Measurements from ENCODE around the gene ATF6. TPM values are rescaled to one million over a fixed set of nuclear protein-coding genes. Genes with fewer than 3 reads are reported as not detected.

ATF6 gene
- total RNA-seq, 4 donors from 2014 or later, result 26.1 to 35.4 (median 32.3) TPM

DNA sequence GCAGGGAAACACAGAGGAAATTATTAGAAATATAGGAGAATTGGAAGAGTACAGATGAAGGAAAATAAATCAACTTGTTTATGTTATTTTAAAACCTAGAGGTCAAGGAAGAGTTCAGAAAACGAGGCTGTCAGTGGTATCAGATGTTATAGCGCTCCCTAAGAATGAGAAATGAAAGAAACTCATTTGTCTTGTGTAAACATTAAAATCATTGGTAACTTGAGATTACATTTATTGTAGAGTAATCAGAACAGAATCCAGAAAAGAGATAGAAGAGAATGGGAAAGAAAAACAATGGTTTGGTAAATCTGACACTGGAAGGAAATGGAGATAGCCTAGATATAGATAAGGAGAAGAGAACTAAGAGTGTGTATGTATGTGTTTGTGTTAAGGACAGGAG is 106.4 kb downstream of the ATF6 start:
- no peaks in the 10 kb centered on the region for H3K36me3 ChIP-seq
- no peaks in the 10 kb centered on the region for H3K27me3 ChIP-seq
- 57 to 72% methylated on average over 2 of the region's 2 CpGs for WGBS, 2 donors
- H3K9me3 ChIP-seq, result no peaks in the 10 kb centered on the region
- H3K4me3 ChIP-seq, result no peak overlapping the region
- no peak overlapping the region for H3K27ac ChIP-seq
- TF ChIP-seq EP300 (IDR thresholded peaks at IDR 0.05), result no peak
- peaks cover 0 to 5% (median 0%) of the 10 kb centered on the region in 4 donors for H3K4me1 ChIP-seq
- DNase-seq (ENCODE audit: low spot score in 2 of 2), result no peak

DNA sequence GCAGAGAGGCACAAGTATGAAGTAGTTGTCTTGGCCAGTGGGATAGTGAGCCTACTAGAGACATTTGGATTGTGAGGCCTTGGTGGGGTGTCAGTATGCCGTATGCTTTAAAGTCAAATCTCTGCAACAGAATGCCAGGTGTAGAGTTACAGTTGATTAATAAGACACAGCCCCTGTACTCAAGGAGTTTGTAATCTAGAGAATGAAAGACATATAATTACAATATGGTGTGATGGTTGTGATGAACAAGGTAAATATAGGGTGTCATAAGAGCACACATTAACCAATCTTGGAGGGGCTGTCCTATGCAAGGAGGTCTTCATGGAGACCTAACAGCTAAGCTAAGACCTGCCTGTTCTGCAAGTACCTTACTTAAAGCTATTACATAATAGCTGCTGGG is 113.1 kb downstream of the ATF6 start:
- no peak overlapping the region for H3K4me3 ChIP-seq
- DNase-seq (ENCODE audit: low spot score in 2 of 2), result no peak
- peaks cover 0 to 6% (median 0%) of the 10 kb centered on the region in 3 donors for H3K36me3 ChIP-seq
- no peaks in the 10 kb centered on the region for H3K27me3 ChIP-seq
- WGBS, 2 donors, result 90 to 96% methylated on average over 1 of the region's 1 CpG
- H3K4me1 ChIP-seq, result peaks cover 0 to 6% (median 0%) of the 10 kb centered on the region in 4 donors
- H3K9me3 ChIP-seq, result no peaks in the 10 kb centered on the region
- TF ChIP-seq, protein P1, sequence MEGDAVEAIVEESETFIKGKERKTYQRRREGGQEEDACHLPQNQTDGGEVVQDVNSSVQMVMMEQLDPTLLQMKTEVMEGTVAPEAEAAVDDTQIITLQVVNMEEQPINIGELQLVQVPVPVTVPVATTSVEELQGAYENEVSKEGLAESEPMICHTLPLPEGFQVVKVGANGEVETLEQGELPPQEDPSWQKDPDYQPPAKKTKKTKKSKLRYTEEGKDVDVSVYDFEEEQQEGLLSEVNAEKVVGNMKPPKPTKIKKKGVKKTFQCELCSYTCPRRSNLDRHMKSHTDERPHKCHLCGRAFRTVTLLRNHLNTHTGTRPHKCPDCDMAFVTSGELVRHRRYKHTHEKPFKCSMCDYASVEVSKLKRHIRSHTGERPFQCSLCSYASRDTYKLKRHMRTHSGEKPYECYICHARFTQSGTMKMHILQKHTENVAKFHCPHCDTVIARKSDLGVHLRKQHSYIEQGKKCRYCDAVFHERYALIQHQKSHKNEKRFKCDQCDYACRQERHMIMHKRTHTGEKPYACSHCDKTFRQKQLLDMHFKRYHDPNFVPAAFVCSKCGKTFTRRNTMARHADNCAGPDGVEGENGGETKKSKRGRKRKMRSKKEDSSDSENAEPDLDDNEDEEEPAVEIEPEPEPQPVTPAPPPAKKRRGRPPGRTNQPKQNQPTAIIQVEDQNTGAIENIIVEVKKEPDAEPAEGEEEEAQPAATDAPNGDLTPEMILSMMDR (IDR thresholded peaks at IDR 0.05), result no peak
- TF ChIP-seq POLR2A (IDR thresholded peaks at IDR 0.05) (no peak), EP300 (IDR thresholded peaks at IDR 0.05) (no peak)
- H3K27ac ChIP-seq, result no peak overlapping the region

DNA sequence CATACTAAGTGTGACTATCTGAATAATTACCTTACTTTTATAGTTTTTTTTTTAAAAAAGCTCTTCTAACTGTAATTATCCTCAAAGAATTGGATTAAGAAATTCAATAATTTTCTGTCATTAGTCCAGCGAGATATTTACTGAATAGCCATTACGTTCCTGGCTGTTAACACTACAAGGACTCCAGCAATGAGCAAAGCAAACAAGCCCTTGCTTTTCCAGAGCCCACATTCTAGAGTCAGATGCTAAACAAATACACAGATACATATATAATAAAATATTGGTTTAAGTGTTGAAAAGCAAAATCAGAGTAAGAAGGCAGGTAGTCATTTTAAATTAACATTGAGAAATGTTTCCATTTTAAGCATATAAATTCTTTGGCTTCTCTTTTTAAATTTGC is 118.4 kb downstream of the ATF6 start:
- H3K4me1 ChIP-seq, result peaks cover 0 to 13% (median 0%) of the 10 kb centered on the region in 4 donors
- peak overlapping the region in 2 of 4 donors; percentile 10 for H3K4me3 ChIP-seq
- H3K9me3 ChIP-seq, result no peaks in the 10 kb centered on the region
- no peaks in the 10 kb centered on the region for H3K27me3 ChIP-seq
- H3K27ac ChIP-seq, result peak overlapping the region in 2 of 4 donors; percentile 9 to 25
- no peak for TF ChIP-seq POLR2A (IDR thresholded peaks at IDR 0.05)
- TF ChIP-seq, protein P1 (IDR thresholded peaks at IDR 0.05), result no peak
- no peak for TF ChIP-seq EP300 (IDR thresholded peaks at IDR 0.05)
- H3K36me3 ChIP-seq, result peaks cover 0 to 15% (median 0%) of the 10 kb centered on the region in 3 donors
- 31 to 32% methylated on average over 2 of the region's 2 CpGs for WGBS, 2 donors
- no peak for DNase-seq (ENCODE audit: low spot score in 2 of 2)

GRCh38 chr1:161885003-161885402 is 118.9 kb downstream of the ATF6 start:
- Histone ChIP-seq H3K9me3 (no peaks in the 10 kb centered on the region), H3K4me3 (peak overlapping the region in 1 of 4 donors; percentile 10), H3K36me3 (peaks cover 0 to 16% (median 0%) of the 10 kb centered on the region in 3 donors), H3K27me3 (no peaks in the 10 kb centered on the region), H3K27ac (peak overlapping the region in 2 of 4 donors; percentile 25 to 28), H3K4me1 (peaks cover 0 to 13% (median 0%) of the 10 kb centered on the region in 4 donors)
- 69 to 89% methylated on average over 1 of the region's 1 CpG for WGBS, 2 donors
- peak in 1 of 2 donors; percentile 49 for DNase-seq (ENCODE audit: low spot score in 2 of 2)
- TF ChIP-seq, protein P1 (IDR thresholded peaks at IDR 0.05), result no peak
- no peak for TF ChIP-seq POLR2A (IDR thresholded peaks at IDR 0.05)
- TF ChIP-seq EP300 (IDR thresholded peaks at IDR 0.05), result no peak

- Histone ChIP-seq H3K9me3 (no peaks in the 10 kb centered on the region), H3K27ac (no peak overlapping the region), H3K4me3 (no peak overlapping the region), H3K27me3 (no peaks in the 10 kb centered on the region), H3K4me1 (peaks cover 0 to 13% (median 0%) of the 10 kb centered on the region in 4 donors), H3K36me3 (peaks cover 0 to 23% (median 0%) of the 10 kb centered on the region in 3 donors)
- TF ChIP-seq, protein P1 (IDR thresholded peaks at IDR 0.05), result no peak
- TF ChIP-seq EP300 (IDR thresholded peaks at IDR 0.05), result no peak
- TF ChIP-seq POLR2A (IDR thresholded peaks at IDR 0.05), result no peak
- no peak for DNase-seq (ENCODE audit: low spot score in 2 of 2)
- 34 to 35% methylated on average over 1 of the region's 1 CpG for WGBS, 2 donors
These were observed 119.6 kb downstream of the ATF6 start for GRCh38 chr1:161885759-161886158.
